ENCODE measurements around the gene PNMT.

The PNMT gene

DNA sequence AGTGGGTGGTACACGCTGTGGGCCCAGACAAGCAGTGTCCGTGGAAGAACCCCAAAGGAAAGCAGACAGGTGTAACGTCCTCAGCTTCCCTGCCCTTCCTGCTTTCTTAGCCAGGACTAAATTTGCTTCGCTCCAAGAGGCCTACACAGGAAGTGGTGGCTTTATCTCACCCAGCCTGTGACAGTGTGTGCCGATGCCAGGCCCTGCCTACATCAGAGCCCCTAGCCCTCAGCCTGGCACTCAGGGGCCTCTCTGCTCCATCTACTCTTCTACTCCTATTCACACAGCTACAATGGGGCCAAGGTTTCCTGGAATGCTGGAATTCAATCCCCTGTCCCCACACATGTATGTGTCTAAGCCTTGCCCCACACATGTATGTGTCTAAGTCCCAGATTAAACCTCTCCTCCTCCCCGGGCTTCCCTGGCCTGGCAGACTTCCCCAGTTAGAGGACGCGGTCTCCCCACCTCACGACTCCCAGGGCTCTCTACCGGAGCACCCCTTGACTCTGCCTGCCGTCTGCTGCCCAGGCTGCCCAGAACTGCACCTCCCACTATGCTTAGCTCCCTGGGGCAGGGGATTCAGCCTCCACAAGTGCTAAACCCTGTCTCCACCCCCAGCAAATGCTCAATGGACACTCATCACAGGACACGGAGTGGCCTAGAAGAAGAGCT is 11.4 kb downstream of the PNMT start:
- peaks cover 0 to 13% (median 0%) of the 10 kb centered on the region in 11 experiments; a peak in 2 of 22 replicates for H4K20me1 ChIP-seq
- peak overlapping the region; percentile 40 to 72 (median 66); a peak in 21 of 22 replicates for H3K9ac ChIP-seq
- peak overlapping the region in 3 of 10 experiments; percentile 9 to 18 (median 11); a peak in 2 of 20 replicates for H3K4me3 ChIP-seq
- H3K9me3 ChIP-seq (replicated peaks in 1 of 11), result no peaks in the 10 kb centered on the region
- TF ChIP-seq Cebpa-rat (IDR thresholded peaks at IDR 0.05), result no peak
- H3K4me2 ChIP-seq, result peak overlapping the region; percentile 75 to 97 (median 89)
- H3K27me3 ChIP-seq, result no peaks in the 10 kb centered on the region
- H3K27ac ChIP-seq, result peak overlapping the region; percentile 43 to 84 (median 79); a peak in 21 of 22 replicates
- peaks cover 0 to 21% (median 2%) of the 10 kb centered on the region in 11 experiments; a peak in 10 of 22 replicates for H3K36me3 ChIP-seq
- H3K4me1 ChIP-seq, result peaks cover 62 to 71% (median 67%) of the 10 kb centered on the region in 10 experiments

DNA sequence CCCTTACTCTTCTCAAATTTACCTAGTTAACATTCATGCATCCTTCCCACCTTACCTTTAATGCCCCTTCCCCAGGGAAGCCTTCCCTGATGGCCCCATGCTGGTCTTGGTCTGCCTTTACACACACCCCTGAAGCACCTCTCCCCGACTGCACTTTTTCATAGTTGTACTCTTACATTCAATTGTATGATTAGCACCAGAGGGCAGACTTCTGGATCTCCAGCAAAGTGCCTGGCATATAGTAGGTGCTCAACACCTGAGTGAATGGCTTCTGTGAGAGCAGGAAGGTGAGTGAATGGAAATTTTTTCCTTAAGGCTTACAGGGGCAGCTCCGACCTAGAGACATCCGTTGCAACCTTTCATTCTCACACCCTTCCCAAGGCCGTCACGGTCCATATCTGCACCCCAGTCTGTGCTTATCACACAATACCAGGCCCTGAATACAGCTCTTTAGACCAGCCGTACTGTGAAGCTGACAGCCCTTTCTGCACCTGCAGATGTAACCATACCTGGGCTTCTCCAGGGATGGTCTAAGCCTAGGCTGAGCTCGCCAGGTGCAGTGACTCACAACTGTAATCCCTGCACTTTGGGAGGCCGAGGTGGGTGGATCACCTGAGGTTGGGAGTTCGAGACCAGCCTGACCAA is 15.2 kb downstream of the PNMT start:
- Histone ChIP-seq H3K9me3 (replicated peaks in 1 of 11) (peaks cover 0 to 6% (median 0%) of the 10 kb centered on the region in 11 experiments; a peak in 7 of 22 replicates), H3K4me1 (peaks cover 26 to 39% (median 33%) of the 10 kb centered on the region in 10 experiments), H3K4me2 (no peak overlapping the region), H3K27me3 (no peaks in the 10 kb centered on the region), H3K9ac (no peak overlapping the region), H3K27ac (no peak overlapping the region), H3K36me3 (peaks cover 0 to 29% (median 4%) of the 10 kb centered on the region in 11 experiments; a peak in 10 of 22 replicates), H4K20me1 (no peaks in the 10 kb centered on the region), H3K4me3 (no peak overlapping the region)
- TF ChIP-seq Cebpa-rat (IDR thresholded peaks at IDR 0.05), result no peak

DNA sequence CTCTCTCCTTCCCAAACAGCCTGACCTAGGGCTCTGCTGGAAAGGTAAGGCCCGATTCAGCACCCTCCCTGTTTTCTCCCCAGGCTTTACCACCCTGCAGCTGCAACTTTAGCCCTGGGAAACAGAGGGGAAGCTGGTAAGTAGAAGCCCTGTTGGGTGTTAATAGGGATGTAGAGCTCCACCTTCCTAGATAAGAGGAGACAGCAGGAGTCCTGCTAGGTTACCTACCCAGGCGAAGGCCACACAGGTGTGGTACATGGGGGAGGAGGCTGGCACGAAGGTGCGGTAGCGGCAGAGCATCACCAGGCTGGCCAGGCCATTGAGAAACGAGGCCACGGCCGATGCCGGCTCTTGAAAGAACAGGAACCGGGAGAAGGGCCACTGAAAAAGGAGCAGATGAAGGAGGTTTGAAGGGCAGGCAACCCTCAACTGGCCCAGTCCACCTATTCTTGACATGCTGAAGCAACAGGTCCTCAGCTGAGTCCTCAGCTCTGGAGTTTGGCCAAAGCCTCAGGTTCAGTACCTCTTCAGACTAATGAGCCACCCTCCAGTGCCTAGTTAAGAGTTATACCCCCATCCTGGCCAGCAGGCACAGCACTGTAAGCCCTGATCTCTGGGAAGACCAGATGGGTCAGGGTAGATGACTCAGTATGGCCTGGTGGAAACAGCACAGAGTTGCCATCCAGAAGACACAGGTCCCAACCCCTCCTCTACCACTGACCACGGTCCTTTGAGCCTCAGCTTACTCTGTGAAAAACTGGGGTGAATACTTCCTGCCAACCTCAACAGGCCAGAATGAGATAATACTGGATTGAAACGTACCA is 16.3 kb downstream of the PNMT start:
- Histone ChIP-seq H3K9ac (no peak overlapping the region), H3K36me3 (peaks cover 0 to 29% (median 4%) of the 10 kb centered on the region in 11 experiments; a peak in 10 of 22 replicates), H3K4me2 (no peak overlapping the region)

DNA sequence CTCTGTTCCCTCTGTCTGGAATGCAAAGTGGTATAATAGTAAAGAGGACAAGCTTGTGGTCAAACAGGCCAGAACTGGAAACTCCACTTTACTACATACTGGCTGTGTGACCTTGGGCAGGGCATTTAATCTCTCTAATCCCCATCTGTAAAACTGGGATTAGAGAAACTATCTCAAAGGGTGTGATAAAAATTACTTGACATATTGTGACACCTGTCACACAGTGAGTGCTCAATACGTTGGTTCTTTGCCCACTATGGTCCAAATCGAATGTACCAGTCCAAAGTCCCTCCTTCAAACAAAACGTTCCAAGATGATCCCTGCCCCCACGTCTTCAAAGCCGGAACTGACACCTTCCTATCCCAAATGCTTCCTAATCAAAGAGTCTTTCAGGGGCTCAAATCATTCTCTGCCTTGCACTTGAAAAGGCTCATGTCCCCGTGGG is 18.9 kb downstream of the PNMT start:
- H3K4me3 ChIP-seq, result peak overlapping the region in 8 of 10 experiments; percentile 57 to 78 (median 67); a peak in 14 of 20 replicates

More for the DNA sequence above, 16.3 kb downstream of the PNMT start:
- TF ChIP-seq Cebpa-rat (IDR thresholded peaks at IDR 0.05), result no peak
- Histone ChIP-seq H3K27ac (no peak overlapping the region), H4K20me1 (no peaks in the 10 kb centered on the region), H3K27me3 (no peaks in the 10 kb centered on the region), H3K4me1 (peaks cover 23 to 36% (median 30%) of the 10 kb centered on the region in 10 experiments), H3K4me3 (no peak overlapping the region), H3K9me3 (replicated peaks in 1 of 11) (peaks cover 0 to 12% (median 0%) of the 10 kb centered on the region in 11 experiments; a peak in 7 of 22 replicates)

DNA sequence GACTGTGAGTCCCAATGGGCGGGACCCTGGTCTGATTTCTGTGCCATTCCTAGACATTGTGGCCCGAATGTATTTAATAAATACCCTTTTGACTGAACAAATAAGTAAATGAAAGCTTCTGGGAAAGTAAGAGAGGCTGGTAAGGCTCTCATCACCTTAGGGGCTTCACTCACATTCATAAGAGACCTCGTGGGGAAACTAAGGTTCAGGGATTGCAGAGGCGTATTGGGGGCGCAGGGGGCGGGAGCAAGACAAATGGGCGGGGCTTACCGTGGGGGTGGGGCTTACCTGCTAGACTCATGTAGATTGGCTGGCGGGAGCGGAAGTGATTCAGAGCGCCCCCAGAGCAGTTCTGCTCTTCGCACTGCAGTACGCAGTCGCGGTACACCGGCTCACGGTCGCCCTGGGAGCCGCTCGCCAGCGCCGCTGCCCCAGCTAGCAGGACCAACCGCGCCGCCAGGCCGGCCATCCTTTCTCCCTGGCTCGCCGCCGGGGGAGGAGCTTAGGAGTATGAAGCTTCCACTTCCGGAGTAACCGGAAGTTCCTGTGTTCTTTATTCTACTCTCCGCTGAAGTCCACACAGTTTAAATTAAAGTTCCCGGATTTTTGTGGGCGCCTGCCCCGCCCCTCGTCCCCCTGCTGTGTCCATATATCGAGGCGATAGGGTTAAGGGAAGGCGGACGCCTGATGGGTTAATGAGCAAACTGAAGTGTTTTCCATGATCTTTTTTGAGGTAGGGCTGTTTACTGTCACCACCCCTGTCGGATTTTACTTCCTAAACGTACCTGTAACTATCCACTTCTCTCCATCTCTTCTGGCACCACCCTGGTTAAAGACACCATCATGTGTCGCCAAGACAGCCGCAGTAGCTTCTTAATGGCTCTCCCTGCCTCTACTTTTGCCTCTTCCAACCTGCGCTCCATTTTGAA is 19.6 kb downstream of the PNMT start, which contains the start of gene PGAP3:
PGAP3 (minus strand) TSS at position 512 of the 929 bp plus-strand sequence; CDS start at position 469, 43 bp downstream.
- peaks cover 0 to 27% (median 4%) of the 10 kb centered on the region in 11 experiments; a peak in 10 of 22 replicates for H3K36me3 ChIP-seq
- no peaks in the 10 kb centered on the region for H3K27me3 ChIP-seq
- H3K27ac ChIP-seq, result peak within 1 kb of the TSS; percentile 63 to 87 (median 79)
- TF ChIP-seq Cebpa-rat (IDR thresholded peaks at IDR 0.05), result no peak
- H3K4me2 ChIP-seq, result peak within 1 kb of the TSS; percentile 80 to 96 (median 88)
- H3K9ac ChIP-seq, result peak within 1 kb of the TSS; percentile 35 to 80 (median 75)
- H4K20me1 ChIP-seq, result no peaks in the 10 kb centered on the region
- H3K4me3 ChIP-seq, result peak within 1 kb of the TSS; percentile 57 to 78 (median 66)
- peaks cover 10 to 17% (median 14%) of the 10 kb centered on the region in 10 experiments for H3K4me1 ChIP-seq
- peaks cover 0 to 12% (median 0%) of the 10 kb centered on the region in 11 experiments; a peak in 7 of 22 replicates for H3K9me3 ChIP-seq (replicated peaks in 1 of 11)

More for the DNA sequence above, 18.9 kb downstream of the PNMT start:
- no peaks in the 10 kb centered on the region for H4K20me1 ChIP-seq
- no peak overlapping the region for H3K9ac ChIP-seq
- peak overlapping the region; percentile 34 to 96 (median 88); a peak in 20 of 22 replicates for H3K4me2 ChIP-seq
- H3K9me3 ChIP-seq (replicated peaks in 1 of 11), result peaks cover 0 to 12% (median 0%) of the 10 kb centered on the region in 11 experiments; a peak in 7 of 22 replicates
- peaks cover 10 to 17% (median 14%) of the 10 kb centered on the region in 10 experiments for H3K4me1 ChIP-seq
- H3K27me3 ChIP-seq, result no peaks in the 10 kb centered on the region
- H3K27ac ChIP-seq, result peak overlapping the region in 4 of 11 experiments; percentile 76 to 87 (median 82); a peak in 6 of 22 replicates
- peaks cover 0 to 29% (median 4%) of the 10 kb centered on the region in 11 experiments; a peak in 10 of 22 replicates for H3K36me3 ChIP-seq
- no peak for TF ChIP-seq Cebpa-rat (IDR thresholded peaks at IDR 0.05)

DNA sequence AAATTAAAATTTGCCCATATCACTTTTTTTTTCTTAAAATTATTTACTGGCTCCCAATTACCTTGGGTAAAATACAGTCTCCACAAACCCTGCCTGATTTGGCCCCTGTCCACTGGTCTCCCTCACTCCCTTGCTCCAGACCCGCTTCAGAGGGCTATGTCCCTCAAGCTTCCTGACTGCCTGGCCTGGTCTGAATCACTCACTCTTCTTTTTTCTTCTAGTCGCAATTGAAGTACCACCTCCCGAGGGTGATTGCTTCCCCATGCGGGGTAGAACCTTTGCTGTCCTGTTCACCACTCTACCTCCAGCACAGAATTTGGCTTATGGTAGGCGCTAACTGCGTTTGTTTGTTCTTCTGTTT is 20.2 kb downstream of the PNMT start:
- Histone ChIP-seq H3K36me3 (peaks cover 0 to 21% (median 4%) of the 10 kb centered on the region in 11 experiments; a peak in 10 of 22 replicates), H3K27ac (peak overlapping the region; percentile 63 to 87 (median 79)), H3K4me2 (peak overlapping the region; percentile 80 to 96 (median 88)), H3K27me3 (no peaks in the 10 kb centered on the region), H3K9ac (peak overlapping the region; percentile 35 to 80 (median 75); a peak in 21 of 22 replicates), H3K9me3 (replicated peaks in 1 of 11) (peaks cover 0 to 12% (median 0%) of the 10 kb centered on the region in 11 experiments; a peak in 7 of 22 replicates), H4K20me1 (no peaks in the 10 kb centered on the region), H3K4me1 (peaks cover 10 to 16% (median 14%) of the 10 kb centered on the region in 10 experiments), H3K4me3 (peak overlapping the region; percentile 57 to 78 (median 66))
- TF ChIP-seq Cebpa-rat (IDR thresholded peaks at IDR 0.05), result no peak

DNA sequence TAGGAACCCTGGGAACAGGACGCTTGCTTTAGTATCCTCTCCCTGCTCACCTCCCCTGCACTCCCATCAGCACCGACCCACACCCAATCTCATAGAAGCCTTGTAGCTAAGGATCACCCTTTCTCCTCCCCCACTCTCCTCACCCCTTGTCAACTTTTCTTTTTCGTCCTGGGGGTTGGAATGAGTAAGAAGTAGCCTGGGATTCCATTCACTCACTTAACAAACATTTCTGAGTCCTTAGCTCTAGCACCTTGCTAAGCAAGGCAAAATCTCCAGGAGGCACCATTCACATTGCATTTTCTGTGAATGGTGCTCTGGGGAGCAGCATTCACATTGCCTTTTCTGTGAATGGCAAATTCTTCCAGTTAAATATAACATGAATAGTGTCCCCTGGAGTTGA is 20.7 kb downstream of the PNMT start:
- H3K4me1 ChIP-seq, result peaks cover 10 to 16% (median 14%) of the 10 kb centered on the region in 10 experiments
- peak overlapping the region; percentile 80 to 96 (median 88) for H3K4me2 ChIP-seq
- peaks cover 0 to 12% (median 0%) of the 10 kb centered on the region in 11 experiments; a peak in 7 of 22 replicates for H3K9me3 ChIP-seq (replicated peaks in 1 of 11)
- TF ChIP-seq Cebpa-rat (IDR thresholded peaks at IDR 0.05), result no peak
- H3K27ac ChIP-seq, result peak overlapping the region in 3 of 11 experiments; percentile 79 to 87 (median 84); a peak in 3 of 22 replicates
- peaks cover 0 to 16% (median 0%) of the 10 kb centered on the region in 11 experiments; a peak in 7 of 22 replicates for H3K36me3 ChIP-seq
- H3K27me3 ChIP-seq, result no peaks in the 10 kb centered on the region
- H3K4me3 ChIP-seq, result peak overlapping the region; percentile 57 to 78 (median 66); a peak in 19 of 20 replicates
- 0 out of 22 replicates have a peak overlapping the region, but pooled peaks of 1 of the 11 experiments have one; percentile 78 for H3K9ac ChIP-seq
- no peaks in the 10 kb centered on the region for H4K20me1 ChIP-seq
